Subcutaneous abdominal adipose tissue (tissue), 5 donors: ENCODE results near the gene HSPB1.
A peak's percentile ranks its signal among the peaks of the same experiment; 100 is the strongest.

Experiments used
- H3K27ac ChIP-seq: one replicate; pipeline ENCODE4 v1.7.0; 2013; ENCODE audit warnings: low read depth, mild to moderate bottlenecking, inconsistent platforms, low read length, moderate library complexity
- H3K27me3 ChIP-seq, 5 donors: one replicate each; pipeline ENCODE4 v1.7.0; 2013; ENCODE audit warnings: low read length in 5 of 5, inconsistent platforms in 1 of 5; ENCODE audit not compliant: control insufficient read depth in 5 of 5, insufficient read depth in 4 of 5
- H3K36me3 ChIP-seq, 5 donors: one replicate each; pipeline ENCODE4 v1.7.0; 2013; ENCODE audit warnings: low read length in 5 of 5; ENCODE audit not compliant: control insufficient read depth in 5 of 5, insufficient read depth in 5 of 5
- H3K4me1 ChIP-seq, 5 donors: one replicate each; pipeline ENCODE4 v1.7.0; 2013; ENCODE audit warnings: low read length in 5 of 5, mild to moderate bottlenecking in 3 of 5, moderate library complexity in 1 of 5; ENCODE audit not compliant: control insufficient read depth in 5 of 5, insufficient read depth in 5 of 5
- H3K4me3 ChIP-seq, 5 donors: one replicate each; pipeline ENCODE4 v1.7.0; 2013; ENCODE audit warnings: low read length in 5 of 5, low read depth in 1 of 5
- H3K9ac ChIP-seq, 5 donors: one replicate each; pipeline ENCODE4 v1.7.0; 2013; ENCODE audit warnings: low read length in 5 of 5, mild to moderate bottlenecking in 4 of 5, moderate library complexity in 3 of 5
- H3K9me3 ChIP-seq, 5 donors: one replicate each; pipeline ENCODE4 v1.7.0; 2013; ENCODE audit warnings: low read length in 5 of 5; ENCODE audit not compliant: control insufficient read depth in 5 of 5
- donor health status: healthy.
- donor health status: healthy.
- donor health status: healthy.
- donor health status: healthy.
- donor health status: healthy.

Gene HSPB1

DNA sequence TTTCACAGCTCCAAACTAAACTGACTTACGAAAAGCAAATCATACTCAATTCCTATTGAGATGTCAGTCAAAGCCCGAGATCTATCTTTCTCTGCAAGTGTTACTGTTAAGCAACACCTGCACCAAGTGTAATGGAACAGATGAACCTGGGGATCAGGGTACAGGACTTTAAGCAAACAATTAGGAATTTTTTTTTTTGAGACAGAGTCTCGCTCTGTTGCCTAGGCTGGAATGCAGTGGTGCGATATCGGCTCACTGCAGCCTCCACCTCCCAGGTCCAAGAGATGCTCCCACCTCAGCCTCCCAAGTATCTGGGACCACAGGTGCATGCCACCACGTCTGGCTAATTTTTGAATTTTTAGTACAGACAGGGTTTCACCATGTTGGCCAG is 41.5 kb downstream of the HSPB1 start:
- Histone ChIP-seq H3K9ac (no peak overlapping the region), H3K27ac (peak overlapping the region; percentile 62), H3K36me3 (peaks cover 22 to 68% (median 50%) of the 10 kb centered on the region in 5 donors), H3K4me1 (peaks cover 5 to 68% (median 63%) of the 10 kb centered on the region in 5 donors), H3K9me3 (no peaks in the 10 kb centered on the region), H3K27me3 (no peaks in the 10 kb centered on the region), H3K4me3 (no peak overlapping the region)

DNA sequence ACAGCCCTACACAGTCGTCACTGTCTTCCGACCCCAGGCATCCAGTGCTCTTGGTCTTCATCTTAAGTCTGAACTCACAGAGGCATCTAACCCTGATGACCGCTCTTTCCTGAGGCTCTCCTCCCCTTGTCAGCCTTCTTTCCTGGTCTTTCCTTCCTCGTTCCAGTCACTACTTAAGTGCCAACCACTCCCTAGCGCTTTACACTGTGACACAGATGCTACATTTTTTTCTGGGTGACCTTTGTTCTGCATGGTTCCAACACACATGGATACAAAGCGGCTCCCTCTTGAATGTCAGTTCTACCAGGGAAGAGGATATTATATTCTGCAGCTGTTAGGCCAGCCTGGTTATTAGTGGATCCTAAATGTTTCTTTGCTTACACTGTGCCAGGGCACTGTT is 43.6 kb downstream of the HSPB1 start:
- H3K36me3 ChIP-seq: peaks cover 27 to 81% (median 56%) of the 10 kb centered on the region in 5 donors
- peaks cover 3 to 65% (median 57%) of the 10 kb centered on the region in 5 donors for H3K4me1 ChIP-seq
- no peaks in the 10 kb centered on the region for H3K27me3 ChIP-seq
- H3K27ac ChIP-seq: peak overlapping the region; percentile 62
- H3K9me3 ChIP-seq: no peaks in the 10 kb centered on the region
- H3K9ac ChIP-seq: peak overlapping the region in 2 of 5 donors; percentile 7 to 20
- peak overlapping the region in 1 of 5 donors; percentile 24 for H3K4me3 ChIP-seq

DNA sequence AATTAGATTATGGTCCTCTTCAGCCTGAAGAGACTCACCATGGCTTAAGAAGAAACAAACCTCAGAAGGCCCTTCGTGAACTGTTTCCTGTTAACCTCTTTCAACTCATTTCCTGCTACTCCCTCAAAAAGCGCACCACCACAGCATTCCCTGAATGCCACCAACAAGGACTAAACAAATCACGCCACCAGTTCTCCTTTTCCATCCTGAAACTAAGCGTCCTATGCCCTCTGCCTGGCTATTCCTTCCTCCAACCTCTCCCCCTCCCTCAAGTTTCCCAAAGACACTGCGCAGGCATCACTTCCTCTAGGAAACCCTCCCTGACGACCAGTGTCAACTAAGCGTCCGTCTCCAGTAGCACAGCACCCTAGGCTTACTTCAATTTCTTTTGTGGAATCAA is 44.3 kb downstream of the HSPB1 start:
- Histone ChIP-seq H3K9me3 (no peaks in the 10 kb centered on the region), H3K9ac (peak overlapping the region in 2 of 5 donors; percentile 1 to 23), H3K4me3 (no peak overlapping the region), H3K27me3 (no peaks in the 10 kb centered on the region), H3K36me3 (peaks cover 25 to 79% (median 52%) of the 10 kb centered on the region in 5 donors), H3K4me1 (peaks cover 3 to 65% (median 60%) of the 10 kb centered on the region in 5 donors), H3K27ac (peak overlapping the region; percentile 62)

DNA sequence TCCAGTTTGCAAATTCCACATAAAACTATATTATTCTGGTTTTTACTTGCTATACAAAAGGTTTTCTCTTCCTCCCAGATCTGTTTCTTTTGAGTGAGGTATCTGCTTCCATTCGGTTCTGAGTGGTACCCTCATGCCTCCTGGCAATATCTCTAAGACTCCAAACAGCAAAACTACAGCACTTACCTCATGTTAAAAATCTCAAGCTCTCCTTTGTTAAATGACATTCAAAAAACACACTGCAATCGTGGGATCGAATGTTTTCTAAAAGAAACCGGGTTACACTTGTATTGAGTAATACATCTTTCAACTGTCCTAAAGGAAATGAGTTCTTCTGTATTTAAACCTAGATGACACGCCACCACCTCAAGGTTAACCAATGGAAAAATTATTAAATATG is 45.2 kb downstream of the HSPB1 start:
- peaks cover 3 to 67% (median 61%) of the 10 kb centered on the region in 5 donors for H3K4me1 ChIP-seq
- no peak overlapping the region for H3K4me3 ChIP-seq
- H3K9me3 ChIP-seq: no peaks in the 10 kb centered on the region
- H3K27ac ChIP-seq: peak overlapping the region; percentile 99
- H3K27me3 ChIP-seq: no peaks in the 10 kb centered on the region
- peak overlapping the region in 2 of 5 donors; percentile 7 to 25 for H3K9ac ChIP-seq
- H3K36me3 ChIP-seq: peaks cover 22 to 72% (median 47%) of the 10 kb centered on the region in 5 donors

DNA sequence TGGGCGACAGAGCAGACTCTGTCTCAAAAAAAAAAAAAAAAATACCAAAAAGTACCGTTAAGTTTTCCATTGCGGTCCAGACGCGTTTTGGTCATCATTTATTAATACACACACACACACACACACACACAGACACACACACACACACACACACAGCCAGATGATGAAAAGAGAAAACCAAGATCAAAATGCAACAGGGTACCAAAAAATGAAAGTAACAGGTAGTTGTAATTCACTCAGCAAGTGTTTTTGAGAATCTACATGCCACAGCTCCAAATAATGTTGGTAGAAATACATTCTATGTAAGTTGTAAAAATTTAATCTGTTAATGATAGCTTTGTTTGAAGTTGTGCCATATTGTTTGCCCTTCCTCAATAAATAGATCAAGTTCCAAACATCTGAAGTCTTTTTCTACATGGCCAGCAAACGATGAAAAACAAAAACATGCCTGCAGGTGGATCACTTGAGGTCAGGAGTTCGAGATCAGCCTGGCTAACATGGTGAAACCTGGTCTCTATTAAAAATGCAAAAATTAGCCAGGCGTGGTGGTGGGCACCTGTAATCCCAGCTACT is 46.9 kb downstream of the HSPB1 start:
- Histone ChIP-seq H3K27ac (peak overlapping the region; percentile 99), H3K4me3 (no peak overlapping the region), H3K36me3 (peaks cover 16 to 56% (median 36%) of the 10 kb centered on the region in 5 donors), H3K9ac (no peak overlapping the region), H3K9me3 (no peaks in the 10 kb centered on the region), H3K27me3 (no peaks in the 10 kb centered on the region), H3K4me1 (peaks cover 0 to 83% (median 74%) of the 10 kb centered on the region in 5 donors)

DNA sequence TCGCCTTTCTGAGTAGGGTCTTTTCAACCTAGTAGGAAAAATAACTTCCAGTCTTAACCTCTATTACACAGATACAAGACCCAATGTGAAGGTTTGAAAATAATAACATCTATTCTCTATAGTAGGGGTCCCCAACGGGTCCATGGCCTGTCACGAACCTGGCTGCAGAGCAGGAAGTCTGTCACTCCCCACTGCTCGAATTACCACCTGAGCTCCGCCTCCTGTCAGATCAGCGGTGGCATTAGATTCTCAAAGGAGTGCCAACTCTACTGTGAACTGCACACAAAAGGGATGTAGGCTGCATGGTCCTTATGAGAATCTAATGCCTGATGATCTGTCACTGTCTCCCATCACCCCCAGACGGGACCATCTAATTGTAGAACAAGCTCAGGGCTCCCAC is 48.9 kb downstream of the HSPB1 start:
- Histone ChIP-seq H3K36me3 (peaks cover 13 to 44% (median 28%) of the 10 kb centered on the region in 5 donors), H3K9me3 (no peaks in the 10 kb centered on the region), H3K27ac (peak overlapping the region; percentile 99)

DNA sequence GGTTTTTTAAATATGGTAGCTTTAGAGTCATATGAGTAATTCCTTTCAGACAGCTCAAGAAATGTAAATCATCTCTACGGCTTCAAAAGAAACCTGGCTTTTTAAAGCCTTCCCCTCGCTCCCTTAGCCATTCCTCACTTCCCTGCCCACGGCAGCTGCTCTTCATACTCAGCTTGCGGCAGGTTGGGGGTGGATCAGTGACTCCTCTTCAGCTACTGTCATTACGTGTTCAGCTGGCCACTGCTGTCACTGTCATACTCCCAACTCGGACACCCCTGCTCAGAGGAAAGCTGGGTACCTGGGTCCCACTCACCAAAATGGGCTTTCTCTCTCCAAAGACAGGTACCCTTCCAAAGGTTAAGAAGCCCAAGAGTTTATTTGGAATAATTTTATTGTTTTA is 49.7 kb downstream of the HSPB1 start:
- H3K27ac ChIP-seq: peak overlapping the region; percentile 99
- H3K36me3 ChIP-seq: peaks cover 12 to 41% (median 22%) of the 10 kb centered on the region in 5 donors
- H3K4me1 ChIP-seq: peaks cover 2 to 92% (median 87%) of the 10 kb centered on the region in 5 donors
- no peaks in the 10 kb centered on the region for H3K27me3 ChIP-seq
- H3K4me3 ChIP-seq: peak overlapping the region in 1 of 5 donors; percentile 29
- H3K9me3 ChIP-seq: no peaks in the 10 kb centered on the region
- H3K9ac ChIP-seq: peak overlapping the region in 1 of 5 donors; percentile 56

More for the DNA sequence above, 48.9 kb downstream of the HSPB1 start:
- Histone ChIP-seq H3K27me3 (no peaks in the 10 kb centered on the region), H3K9ac (no peak overlapping the region), H3K4me1 (peaks cover 0 to 93% (median 87%) of the 10 kb centered on the region in 5 donors), H3K4me3 (no peak overlapping the region)

DNA sequence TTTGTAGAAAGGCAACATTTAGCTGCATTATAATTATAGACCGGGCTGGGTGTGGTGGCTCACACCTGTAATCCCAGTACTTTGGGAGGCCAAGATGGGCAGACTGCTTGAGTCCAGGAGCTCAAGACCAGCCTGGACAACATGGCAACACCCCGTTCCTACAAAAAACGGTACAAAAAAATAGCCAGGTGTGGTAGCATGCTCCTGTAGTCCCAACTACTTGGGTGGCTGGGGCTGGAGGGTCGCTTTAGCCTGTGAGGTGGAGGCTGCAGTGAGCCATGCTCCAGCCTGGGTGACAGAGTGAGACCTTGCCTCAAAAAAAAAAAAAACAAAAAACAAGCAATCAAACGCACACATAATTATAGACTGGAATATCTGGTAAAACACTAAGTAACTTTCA is 51.3 kb downstream of the HSPB1 start:
- H3K27ac ChIP-seq: peak overlapping the region; percentile 99
- peaks cover 9 to 31% (median 19%) of the 10 kb centered on the region in 5 donors for H3K36me3 ChIP-seq
- no peaks in the 10 kb centered on the region for H3K27me3 ChIP-seq
- peak overlapping the region in 1 of 5 donors; percentile 42 for H3K4me3 ChIP-seq
- no peak overlapping the region for H3K9ac ChIP-seq
- peaks cover 2 to 80% (median 77%) of the 10 kb centered on the region in 5 donors for H3K4me1 ChIP-seq
- no peaks in the 10 kb centered on the region for H3K9me3 ChIP-seq
